ENCODE measurements around the gene RFX3. TPM values are rescaled to one million over a fixed set of nuclear protein-coding genes. Genes with fewer than 3 reads are reported as not detected.
"Not testable (repeated sequence)": the region's sequence is repeated elsewhere in the genome, so short reads cannot be mapped to it uniquely, and the experiment has no call there.

RFX3 gene
- total RNA-seq, 1 experiment from 2014 or later: 8.4 TPM

DNA sequence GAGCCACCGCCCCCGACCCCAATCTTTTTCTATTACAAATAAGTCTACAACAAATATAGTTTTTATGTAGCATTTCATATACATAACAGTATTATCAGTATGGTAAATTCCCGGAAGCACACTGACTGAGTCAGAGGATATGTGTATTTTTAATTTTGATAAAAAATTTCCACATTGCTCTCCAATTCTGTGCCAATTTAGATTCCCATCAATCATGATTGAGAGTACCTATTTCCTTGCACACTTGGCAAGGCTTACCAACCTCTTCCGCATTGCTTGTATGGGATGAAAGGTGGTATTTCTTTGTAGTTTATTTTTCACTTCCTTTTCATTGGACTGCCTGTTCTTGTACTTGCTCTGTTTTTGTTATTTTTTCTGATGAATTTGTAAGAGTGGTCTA, 204.6 kb downstream of the RFX3 start:
- Histone ChIP-seq H3K79me2 (ENCODE audit: low read depth) (no peaks in the 10 kb centered on the region), H3K27me3 (ENCODE audit: insufficient read depth, low read depth) (no peaks in the 10 kb centered on the region), H3K4me2 (no peak overlapping the region), H3K9me3 (ENCODE audit: insufficient read depth, low read depth) (no peaks in the 10 kb centered on the region), H4K20me1 (ENCODE audit: insufficient read depth) (no peaks in the 10 kb centered on the region), H2AFZ (no peak overlapping the region), H3K4me3 (no peak overlapping the region), H3K36me3 (ENCODE audit: low read depth) (no peaks in the 10 kb centered on the region), H3K27ac (no peak overlapping the region), H3K4me1 (replicated peaks; ENCODE audit: insufficient read depth) (no peaks in the 10 kb centered on the region), H3F3A (ENCODE audit: insufficient read depth, low read depth) (no peaks in the 10 kb centered on the region), H3K9me2 (ENCODE audit: insufficient read depth) (no peaks in the 10 kb centered on the region)
- no peak for DNase-seq
- ChIA-PET POLR2A (ENCODE audit: unreplicated experiment) (no interaction called here), CTCF (no interaction called here)
- intact Hi-C loops (cut with micrococcal nuclease; ENCODE audit: unreplicated experiment): no loop called here
- BruUV-seq (replicated peaks): no TSS peak
- no peak for TF ChIP-seq EZH2 (IDR thresholded peaks at IDR 0.05; ENCODE audit: low read depth)
- TF ChIP-seq, protein P1, sequence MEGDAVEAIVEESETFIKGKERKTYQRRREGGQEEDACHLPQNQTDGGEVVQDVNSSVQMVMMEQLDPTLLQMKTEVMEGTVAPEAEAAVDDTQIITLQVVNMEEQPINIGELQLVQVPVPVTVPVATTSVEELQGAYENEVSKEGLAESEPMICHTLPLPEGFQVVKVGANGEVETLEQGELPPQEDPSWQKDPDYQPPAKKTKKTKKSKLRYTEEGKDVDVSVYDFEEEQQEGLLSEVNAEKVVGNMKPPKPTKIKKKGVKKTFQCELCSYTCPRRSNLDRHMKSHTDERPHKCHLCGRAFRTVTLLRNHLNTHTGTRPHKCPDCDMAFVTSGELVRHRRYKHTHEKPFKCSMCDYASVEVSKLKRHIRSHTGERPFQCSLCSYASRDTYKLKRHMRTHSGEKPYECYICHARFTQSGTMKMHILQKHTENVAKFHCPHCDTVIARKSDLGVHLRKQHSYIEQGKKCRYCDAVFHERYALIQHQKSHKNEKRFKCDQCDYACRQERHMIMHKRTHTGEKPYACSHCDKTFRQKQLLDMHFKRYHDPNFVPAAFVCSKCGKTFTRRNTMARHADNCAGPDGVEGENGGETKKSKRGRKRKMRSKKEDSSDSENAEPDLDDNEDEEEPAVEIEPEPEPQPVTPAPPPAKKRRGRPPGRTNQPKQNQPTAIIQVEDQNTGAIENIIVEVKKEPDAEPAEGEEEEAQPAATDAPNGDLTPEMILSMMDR (conservative IDR thresholded peaks at IDR 0.05): no peak

DNA sequence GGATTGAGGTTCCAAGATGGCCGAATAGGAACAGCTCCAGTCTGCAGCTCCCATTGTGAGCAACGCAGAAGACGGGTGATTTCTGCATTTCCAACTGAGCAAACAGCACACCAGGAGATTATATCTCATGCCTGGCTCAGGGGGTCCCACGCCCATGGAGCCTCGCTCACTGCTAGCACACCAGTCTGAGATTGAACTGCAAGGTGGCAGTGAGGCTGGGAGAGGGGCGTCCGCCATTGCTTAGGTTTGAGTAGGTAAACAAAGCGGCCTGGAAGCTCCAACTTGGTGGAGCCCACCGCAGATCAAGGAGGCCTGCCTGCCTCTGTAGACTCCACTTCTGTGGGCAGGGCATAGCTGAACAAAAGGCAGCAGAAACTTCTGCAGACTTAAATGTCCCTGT, 213.2 kb downstream of the RFX3 start:
- DNase-seq; H3K9me2 ChIP-seq (ENCODE audit: insufficient read depth); H3K27ac ChIP-seq; H3F3A ChIP-seq (ENCODE audit: insufficient read depth, low read depth); BruUV-seq (replicated peaks); H3K4me3 ChIP-seq; CTCF ChIA-PET; intact Hi-C loops (cut with micrococcal nuclease; ENCODE audit: unreplicated experiment); H4K20me1 ChIP-seq (ENCODE audit: insufficient read depth); H3K9me3 ChIP-seq (ENCODE audit: insufficient read depth, low read depth); H3K4me1 ChIP-seq (replicated peaks; ENCODE audit: insufficient read depth); POLR2A ChIA-PET (ENCODE audit: unreplicated experiment); H2AFZ ChIP-seq; H3K27me3 ChIP-seq (ENCODE audit: insufficient read depth, low read depth); H3K36me3 ChIP-seq (ENCODE audit: low read depth); H3K79me2 ChIP-seq (ENCODE audit: low read depth); H3K4me2 ChIP-seq: not testable (repeated sequence)

DNA sequence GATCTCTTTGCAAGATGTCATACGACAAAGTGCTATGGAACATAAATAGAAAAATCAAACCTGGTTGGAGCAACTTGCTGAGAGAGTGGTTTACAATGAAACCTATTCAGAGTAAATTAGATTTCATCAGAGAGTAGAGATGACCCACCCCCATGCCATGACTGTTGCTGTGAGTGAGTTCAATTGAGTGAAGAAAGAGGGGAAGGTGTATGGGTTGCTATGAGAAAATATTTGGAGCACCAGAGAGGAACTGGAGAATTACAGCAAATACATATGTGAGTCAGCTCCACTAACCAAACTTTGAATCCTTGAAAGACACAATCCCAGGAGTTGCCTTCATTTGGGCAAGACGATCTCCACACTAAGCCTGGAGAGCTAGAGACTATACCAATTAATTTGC, 217.2 kb downstream of the RFX3 start:
- no peaks in the 10 kb centered on the region for H3K9me3 ChIP-seq (ENCODE audit: insufficient read depth, low read depth)
- no peaks in the 10 kb centered on the region for H3K27me3 ChIP-seq (ENCODE audit: insufficient read depth, low read depth)
- H3K27ac ChIP-seq: no peak overlapping the region
- H4K20me1 ChIP-seq (ENCODE audit: insufficient read depth): no peaks in the 10 kb centered on the region
- BruUV-seq (replicated peaks): no TSS peak
- no peaks in the 10 kb centered on the region for H3K79me2 ChIP-seq (ENCODE audit: low read depth)
- ChIA-PET POLR2A (ENCODE audit: unreplicated experiment) (no interaction called here), CTCF (no interaction called here)
- no peak overlapping the region for H2AFZ ChIP-seq
- intact Hi-C loops (cut with micrococcal nuclease; ENCODE audit: unreplicated experiment): no loop called here
- H3K4me3 ChIP-seq: no peak overlapping the region
- no peaks in the 10 kb centered on the region for H3K36me3 ChIP-seq (ENCODE audit: low read depth)
- no peak for DNase-seq
- no peaks in the 10 kb centered on the region for H3K4me1 ChIP-seq (replicated peaks; ENCODE audit: insufficient read depth)
- H3F3A ChIP-seq (ENCODE audit: insufficient read depth, low read depth): no peaks in the 10 kb centered on the region
- no peaks in the 10 kb centered on the region for H3K9me2 ChIP-seq (ENCODE audit: insufficient read depth)
- no peak overlapping the region for H3K4me2 ChIP-seq
- TF ChIP-seq, protein P1 (conservative IDR thresholded peaks at IDR 0.05): no peak
- TF ChIP-seq EZH2 (IDR thresholded peaks at IDR 0.05; ENCODE audit: low read depth): no peak

DNA sequence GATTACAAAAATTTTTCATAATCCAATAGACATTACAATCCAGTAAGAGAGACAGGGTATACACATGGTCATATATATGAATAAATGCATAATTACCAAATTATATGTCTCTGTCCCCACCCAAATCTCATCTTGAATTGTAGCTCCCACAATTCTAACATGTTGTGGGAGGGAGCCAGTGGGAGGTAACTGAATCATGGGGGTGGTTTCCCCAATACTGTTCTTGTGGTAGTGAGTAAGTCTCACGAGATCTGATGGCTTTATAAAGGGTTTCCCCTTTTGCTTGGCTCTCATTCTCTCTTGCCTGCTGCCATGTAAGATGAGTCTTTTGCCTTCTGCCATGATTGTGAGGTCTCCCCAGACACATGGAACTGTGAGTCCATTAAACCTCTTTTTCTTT, 221.4 kb downstream of the RFX3 start:
- H4K20me1 ChIP-seq (ENCODE audit: insufficient read depth); H3K36me3 ChIP-seq (ENCODE audit: low read depth); DNase-seq; intact Hi-C loops (cut with micrococcal nuclease; ENCODE audit: unreplicated experiment); H3K27ac ChIP-seq; H3K9me3 ChIP-seq (ENCODE audit: insufficient read depth, low read depth); H3K4me3 ChIP-seq; H3K79me2 ChIP-seq (ENCODE audit: low read depth); H3F3A ChIP-seq (ENCODE audit: insufficient read depth, low read depth); H3K27me3 ChIP-seq (ENCODE audit: insufficient read depth, low read depth); H3K4me1 ChIP-seq (replicated peaks; ENCODE audit: insufficient read depth); H3K9me2 ChIP-seq (ENCODE audit: insufficient read depth); H2AFZ ChIP-seq; BruUV-seq (replicated peaks); POLR2A ChIA-PET (ENCODE audit: unreplicated experiment); H3K4me2 ChIP-seq; CTCF ChIA-PET: not testable (repeated sequence)

All from PC-9 (cell line).